Mesothelial cell of epicardium (in vitro differentiated cells): ENCODE results near the gene GOLGA6D. TPM values are rescaled to one million over a fixed set of nuclear protein-coding genes. Genes with fewer than 3 reads are reported as not detected.
A peak's percentile ranks its signal among the peaks of the same experiment; 100 is the strongest.
"Not testable (repeated sequence)": the region's sequence is repeated elsewhere in the genome, so short reads cannot be mapped to it uniquely, and the experiment has no call there.

Experiments used
- DNase-seq, 2 experiments: peaks; one replicate each; pipeline ENCODE4 v3.0.0; 2021; ENCODE audit warnings: low spot score in 2 of 2; ENCODE audit not compliant: unreplicated experiment in 2 of 2
- H3K27ac Mint-ChIP-seq: 2 replicates; pipeline ENCODE4 v1.8.0; 2021; ENCODE audit warnings: mixed read lengths
- H3K27me3 Mint-ChIP-seq: 2 replicates; pipeline ENCODE4 v1.8.0; 2021; ENCODE audit warnings: low read depth, mixed read lengths
- H3K36me3 Mint-ChIP-seq: 2 replicates; pipeline ENCODE4 v1.8.0; 2021; ENCODE audit warnings: mixed read lengths
- H3K4me1 Mint-ChIP-seq: 2 replicates; pipeline ENCODE4 v1.8.0; 2021; ENCODE audit warnings: mixed read lengths
- H3K4me3 Mint-ChIP-seq: 2 replicates; pipeline ENCODE4 v1.8.0; 2021; ENCODE audit warnings: mild to moderate bottlenecking, moderate library complexity, mixed read lengths
- H3K9me3 Mint-ChIP-seq: 2 replicates; pipeline ENCODE4 v1.8.0; 2021; ENCODE audit warnings: mixed read lengths
- CTCF ChIP-seq: fragments of 200-600 bp; sonication (generic); IDR thresholded peaks from one replicate; pipeline ENCODE4 v1.5.0; 2021; ENCODE audit warnings: antibody characterized with exemption; ENCODE audit not compliant: unreplicated experiment
- total RNA-seq: library from RNA; stranded (reverse); gene quantifications from 3 replicates; pipeline ENCODE4 v1.2.1, GENCODE V29; 2021

GOLGA6D gene
- total RNA-seq, 1 donor from 2014 or later: not detected

GRCh38 chr15:75306188-75306587 is 23.6 kb downstream of the GOLGA6D start:
- H3K4me3 Mint-ChIP-seq: no peak overlapping the region
- no peak for TF ChIP-seq CTCF
- H3K27ac Mint-ChIP-seq: no peak overlapping the region
- no peaks in the 10 kb centered on the region for H3K9me3 Mint-ChIP-seq
- peaks cover 53% of the 10 kb centered on the region for H3K27me3 Mint-ChIP-seq
- H3K36me3 Mint-ChIP-seq: no peaks in the 10 kb centered on the region
- no peaks in the 10 kb centered on the region for H3K4me1 Mint-ChIP-seq
- DNase-seq: no peak

GRCh38 chr15:75307778-75308390 is 25.2 kb downstream of the GOLGA6D start:
- H3K27ac Mint-ChIP-seq: no peak overlapping the region
- peaks cover 61% of the 10 kb centered on the region for H3K27me3 Mint-ChIP-seq

GRCh38 chr15:75309711-75310110 is 27.1 kb downstream of the GOLGA6D start:
- no peak for TF ChIP-seq CTCF
- Mint-ChIP-seq H3K9me3 (no peaks in the 10 kb centered on the region), H3K27ac (no peak overlapping the region), H3K4me3 (no peak overlapping the region), H3K4me1 (no peaks in the 10 kb centered on the region), H3K27me3 (peaks cover 54% of the 10 kb centered on the region), H3K36me3 (no peaks in the 10 kb centered on the region)
- DNase-seq: no peak

More at GRCh38 chr15:75307778-75308390, 25.2 kb downstream of the GOLGA6D start:
- no peak overlapping the region for H3K4me3 Mint-ChIP-seq
- no peaks in the 10 kb centered on the region for H3K36me3 Mint-ChIP-seq
- H3K4me1 Mint-ChIP-seq: no peaks in the 10 kb centered on the region
- TF ChIP-seq CTCF: no peak
- no peaks in the 10 kb centered on the region for H3K9me3 Mint-ChIP-seq
- DNase-seq: peak in 1 of 2 experiments; percentile 47

GRCh38 chr15:75312548-75312947 is 29.9 kb downstream of the GOLGA6D start:
- H3K4me3 Mint-ChIP-seq, DNase-seq, H3K27ac Mint-ChIP-seq, H3K9me3 Mint-ChIP-seq, H3K4me1 Mint-ChIP-seq, H3K36me3 Mint-ChIP-seq: not testable (repeated sequence)
- peaks cover 33% of the 10 kb centered on the region for H3K27me3 Mint-ChIP-seq

- Mint-ChIP-seq H3K4me3 (no peak overlapping the region), H3K27ac (no peak overlapping the region), H3K36me3 (no peaks in the 10 kb centered on the region), H3K4me1 (no peaks in the 10 kb centered on the region), H3K9me3 (no peaks in the 10 kb centered on the region), H3K27me3 (peaks cover 26% of the 10 kb centered on the region)
- no peak for TF ChIP-seq CTCF
- no peak for DNase-seq
Measured at GRCh38 chr15:75313116-75313845, 30.6 kb downstream of the GOLGA6D start.

- no peak for DNase-seq
- no peak for TF ChIP-seq CTCF
- Mint-ChIP-seq H3K36me3 (no peaks in the 10 kb centered on the region), H3K4me3 (no peak overlapping the region), H3K27me3 (peaks cover 32% of the 10 kb centered on the region), H3K4me1 (no peaks in the 10 kb centered on the region), H3K9me3 (no peaks in the 10 kb centered on the region), H3K27ac (no peak overlapping the region)
Measured at GRCh38 chr15:75314552-75315290, 32.1 kb downstream of the GOLGA6D start.

GRCh38 chr15:75319231-75319897 is 36.7 kb downstream of the GOLGA6D start:
- peaks cover 38% of the 10 kb centered on the region for H3K27me3 Mint-ChIP-seq
- H3K36me3 Mint-ChIP-seq, DNase-seq, H3K4me3 Mint-ChIP-seq, H3K4me1 Mint-ChIP-seq, H3K9me3 Mint-ChIP-seq, H3K27ac Mint-ChIP-seq: not testable (repeated sequence)
